CD4-positive, alpha-beta T cell treated with Interferon alpha-2 for 1 hour (primary cell): ENCODE measurements around the gene CAPN6.

Experiments used
- DNase-seq, 2 donors: peaks; one replicate each; pipeline ENCODE4 v3.0.0-alpha.2; 2020 to 2022

The CAPN6 gene

DNA sequence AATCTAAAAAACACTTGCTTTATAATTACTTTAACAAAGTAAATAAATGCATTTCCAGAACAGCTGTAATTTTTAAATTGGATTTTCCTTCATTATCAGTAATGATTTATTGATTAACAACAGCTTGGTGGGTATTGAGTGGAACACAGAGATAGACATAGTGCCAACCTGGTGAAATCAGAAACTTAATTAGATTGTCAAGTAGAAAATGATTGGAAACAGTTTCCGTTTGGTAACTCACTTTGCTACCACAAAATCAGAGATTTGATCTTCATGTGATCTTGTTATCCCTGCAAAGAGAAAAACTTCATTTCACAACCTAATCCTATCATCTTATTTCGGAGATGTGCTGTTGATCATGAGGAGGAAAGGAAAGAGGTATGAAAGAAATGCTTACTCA lies 70.8 kb downstream of the CAPN6 start:
- no peak for DNase-seq
